Loucy (cell line): ENCODE data around the gene HARS1.
A peak's percentile ranks its signal among the peaks of the same experiment; 100 is the strongest.
"Not testable (repeated sequence)": the region's sequence is repeated elsewhere in the genome, so short reads cannot be mapped to it uniquely, and the experiment has no call there.

Experiments
- H2AFZ ChIP-seq: fragments of 200-600 bp; sonication (generic); 2 replicates; pipeline ENCODE4 v1.6.0; 2016; ENCODE audit warnings: antibody characterized with exemption, mild to moderate bottlenecking, low read length, moderate library complexity
- H3F3A ChIP-seq: fragments of 200-600 bp; 2 replicates; pipeline ENCODE4 v1.6.0; 2016; ENCODE audit warnings: antibody characterized with exemption, low read depth, mild to moderate bottlenecking
- H3K27me3 ChIP-seq: fragments of 200-600 bp; sonication (generic); 2 replicates; pipeline ENCODE4 v1.6.1; 2014; ENCODE audit warnings: low read length, mild to moderate bottlenecking; ENCODE audit not compliant: insufficient read depth, poor library complexity, severe bottlenecking
- H3K36me3 ChIP-seq: fragments of 200-600 bp; sonication (generic); 2 replicates; pipeline ENCODE4 v1.6.1; 2016; ENCODE audit warnings: low read length; ENCODE audit not compliant: insufficient read depth
- H3K4me1 ChIP-seq: fragments of 200-600 bp; sonication (generic); 2 replicates; pipeline ENCODE4 v1.5.1; 2014; ENCODE audit warnings: low read length, mild to moderate bottlenecking; ENCODE audit not compliant: insufficient read depth, poor library complexity, severe bottlenecking
- H3K4me2 ChIP-seq: fragments of 200-600 bp; sonication (generic); 2 replicates; pipeline ENCODE4 v1.6.0; 2014; ENCODE audit warnings: antibody characterized with exemption, low read length, low read depth, mild to moderate bottlenecking; ENCODE audit not compliant: poor library complexity, severe bottlenecking
- H3K4me3 ChIP-seq: fragments of 200-600 bp; sonication (generic); 2 replicates; pipeline ENCODE4 v1.5.1; 2014; ENCODE audit warnings: low read length, mild to moderate bottlenecking, mixed read lengths; ENCODE audit not compliant: poor library complexity, severe bottlenecking
- H3K79me2 ChIP-seq: fragments of 200-600 bp; sonication (generic); 2 replicates; pipeline ENCODE4 v1.6.1; 2014; ENCODE audit warnings: low read length; ENCODE audit not compliant: insufficient read depth
- H3K9ac ChIP-seq: fragments of 200-600 bp; sonication (generic); 2 replicates; pipeline ENCODE4 v1.6.0; 2014; ENCODE audit warnings: mild to moderate bottlenecking, low read depth, low read length, moderate library complexity; ENCODE audit not compliant: poor library complexity, severe bottlenecking
- H3K9me2 ChIP-seq: fragments of 200-600 bp; sonication (generic); replicated peaks from 2 replicates; pipeline ENCODE4 v1.6.1; 2016; ENCODE audit warnings: low read depth, low read length, mixed read lengths
- H3K9me3 ChIP-seq: fragments of 200-600 bp; sonication (generic); 2 replicates; pipeline ENCODE4 v1.6.1; 2014; ENCODE audit warnings: mild to moderate bottlenecking, antibody characterized with exemption, low read length, low read depth; ENCODE audit not compliant: insufficient read depth
- H4K20me1 ChIP-seq: fragments of 200-600 bp; sonication (generic); 2 replicates; pipeline ENCODE4 v1.6.0; 2014; ENCODE audit warnings: antibody characterized with exemption, low read length, mild to moderate bottlenecking; ENCODE audit not compliant: insufficient read depth, poor library complexity, severe bottlenecking
- CTCF ChIP-seq: fragments of 200-600 bp; sonication (generic); conservative IDR thresholded peaks from 2 replicates; pipeline ENCODE4 v1.5.1; 2014; ENCODE audit warnings: mild to moderate bottlenecking, antibody characterized with exemption, low read length
- EZH2phosphoT487 ChIP-seq: fragments of 200-600 bp; IDR thresholded peaks from 2 replicates; pipeline ENCODE4 v1.6.1; 2018; ENCODE audit warnings: antibody characterized with exemption, mild to moderate bottlenecking, moderate library complexity, borderline replicate concordance

Gene HARS1

GRCh38 chr5:140718266-140718592 is 27.1 kb upstream of the HARS1 start:
- Histone ChIP-seq H3K4me2 (no peak overlapping the region), H3K27me3 (no peaks in the 10 kb centered on the region), H4K20me1 (no peaks in the 10 kb centered on the region), H3F3A (no peaks in the 10 kb centered on the region), H3K4me3 (no peak overlapping the region), H2AFZ (no peak overlapping the region), H3K4me1 (no peaks in the 10 kb centered on the region), H3K9me3 (no peaks in the 10 kb centered on the region), H3K79me2 (no peaks in the 10 kb centered on the region), H3K36me3 (no peaks in the 10 kb centered on the region), H3K9ac (no peak overlapping the region), H3K9me2 (no peaks in the 10 kb centered on the region)
- TF ChIP-seq EZH2phosphoT487 (no peak), CTCF (no peak)

GRCh38 chr5:140716238-140716637 is 25.1 kb upstream of the HARS1 start:
- not testable (repeated sequence) for H3K4me1 ChIP-seq, H3F3A ChIP-seq, H3K27me3 ChIP-seq, H4K20me1 ChIP-seq, H3K9me3 ChIP-seq, H2AFZ ChIP-seq, H3K79me2 ChIP-seq, H3K4me3 ChIP-seq, H3K36me3 ChIP-seq, H3K9me2 ChIP-seq, H3K9ac ChIP-seq, H3K4me2 ChIP-seq

GRCh38 chr5:140713562-140714094 is 22.5 kb upstream of the HARS1 start:
- H2AFZ ChIP-seq: no peak overlapping the region
- H3K4me3 ChIP-seq: no peak overlapping the region
- H3K4me1 ChIP-seq: peaks cover 6% of the 10 kb centered on the region
- no peaks in the 10 kb centered on the region for H3K9me2 ChIP-seq
- H3K9ac ChIP-seq: no peak overlapping the region
- TF ChIP-seq CTCF (no peak), EZH2phosphoT487 (no peak)
- peaks cover 11% of the 10 kb centered on the region; the same call in 1 of the 2 replicates for H3F3A ChIP-seq
- no peaks in the 10 kb centered on the region for H3K36me3 ChIP-seq
- no peaks in the 10 kb centered on the region for H3K79me2 ChIP-seq
- H3K9me3 ChIP-seq: no peaks in the 10 kb centered on the region
- H3K27me3 ChIP-seq: no peaks in the 10 kb centered on the region
- no peak overlapping the region for H3K4me2 ChIP-seq
- no peaks in the 10 kb centered on the region for H4K20me1 ChIP-seq

- Histone ChIP-seq H3K4me1 (peaks cover 6% of the 10 kb centered on the region), H3K4me2 (peak overlapping the region; percentile 78), H3K9me3 (no peaks in the 10 kb centered on the region), H3K9ac (peak overlapping the region; percentile 60), H3K79me2 (no peaks in the 10 kb centered on the region), H3K4me3 (peak overlapping the region; percentile 84), H3K9me2 (no peaks in the 10 kb centered on the region), H3F3A (peaks cover 11% of the 10 kb centered on the region; the same call in 1 of the 2 replicates), H2AFZ (no peak overlapping the region), H4K20me1 (no peaks in the 10 kb centered on the region), H3K36me3 (no peaks in the 10 kb centered on the region; the same call in 1 of the 2 replicates), H3K27me3 (no peaks in the 10 kb centered on the region)
- TF ChIP-seq EZH2phosphoT487 (no peak), CTCF (no peak)
Measured at GRCh38 chr5:140711794-140712193, 20.6 kb upstream of the HARS1 start.
